OCI-LY1 (cell line): ENCODE data around the gene XRN2.

Experiments
- EZH2 ChIP-seq: fragments of 200-600 bp; sonication (generic), shearing (Covaris generic); IDR thresholded peaks from 2 replicates; pipeline ENCODE4 v1.8.0; 2017; ENCODE audit warnings: borderline replicate concordance, mixed run types, mild to moderate bottlenecking, antibody characterized with exemption, low read length, moderate library complexity, mixed read lengths
- TF ChIP-seq, protein P1 (sequence below): fragments of 200-600 bp; sonication (generic), shearing (Covaris generic); IDR thresholded peaks from 2 replicates; pipeline ENCODE4 v1.5.1; 2017; ENCODE audit warnings: mild to moderate bottlenecking, antibody characterized with exemption, low read length, moderate library complexity, mixed read lengths

DNA sequence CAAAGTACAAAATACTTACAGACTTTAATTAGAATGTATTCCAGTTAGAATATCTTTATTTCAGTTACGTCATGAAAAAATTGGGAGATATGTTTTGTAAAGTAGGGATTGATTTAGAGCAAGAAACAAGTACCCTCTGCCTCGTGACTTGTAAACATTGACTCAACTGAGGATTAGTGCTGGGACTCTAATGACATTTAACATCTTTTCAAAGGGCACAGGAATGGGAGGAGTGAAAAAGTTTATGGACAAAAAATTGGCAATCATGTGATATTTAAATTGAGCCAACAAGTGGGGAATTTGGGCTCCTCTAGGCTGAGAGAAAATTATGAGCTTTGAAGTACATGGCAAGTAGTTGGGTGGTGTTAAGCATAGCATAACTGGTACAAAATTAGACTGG, 68.9 kb downstream of the XRN2 start:
- TF ChIP-seq, protein P1, sequence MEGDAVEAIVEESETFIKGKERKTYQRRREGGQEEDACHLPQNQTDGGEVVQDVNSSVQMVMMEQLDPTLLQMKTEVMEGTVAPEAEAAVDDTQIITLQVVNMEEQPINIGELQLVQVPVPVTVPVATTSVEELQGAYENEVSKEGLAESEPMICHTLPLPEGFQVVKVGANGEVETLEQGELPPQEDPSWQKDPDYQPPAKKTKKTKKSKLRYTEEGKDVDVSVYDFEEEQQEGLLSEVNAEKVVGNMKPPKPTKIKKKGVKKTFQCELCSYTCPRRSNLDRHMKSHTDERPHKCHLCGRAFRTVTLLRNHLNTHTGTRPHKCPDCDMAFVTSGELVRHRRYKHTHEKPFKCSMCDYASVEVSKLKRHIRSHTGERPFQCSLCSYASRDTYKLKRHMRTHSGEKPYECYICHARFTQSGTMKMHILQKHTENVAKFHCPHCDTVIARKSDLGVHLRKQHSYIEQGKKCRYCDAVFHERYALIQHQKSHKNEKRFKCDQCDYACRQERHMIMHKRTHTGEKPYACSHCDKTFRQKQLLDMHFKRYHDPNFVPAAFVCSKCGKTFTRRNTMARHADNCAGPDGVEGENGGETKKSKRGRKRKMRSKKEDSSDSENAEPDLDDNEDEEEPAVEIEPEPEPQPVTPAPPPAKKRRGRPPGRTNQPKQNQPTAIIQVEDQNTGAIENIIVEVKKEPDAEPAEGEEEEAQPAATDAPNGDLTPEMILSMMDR, result no peak
- no peak for TF ChIP-seq EZH2
